Mucosa of stomach (tissue), 1 donor: Measurements from ENCODE around the gene RSPO3.
"Not testable (repeated sequence)": the region's sequence is repeated elsewhere in the genome, so short reads cannot be mapped to it uniquely, and the experiment has no call there.

Experiments
- H3K27me3 ChIP-seq: one replicate; pipeline ENCODE4 v1.7.0; 2013; ENCODE audit warnings: mild to moderate bottlenecking, low read length; ENCODE audit not compliant: control insufficient read depth, insufficient read depth
- H3K36me3 ChIP-seq: one replicate; pipeline ENCODE4 v1.7.0; 2013; ENCODE audit warnings: low read length; ENCODE audit not compliant: control insufficient read depth, insufficient read depth
- H3K4me1 ChIP-seq: one replicate; pipeline ENCODE4 v1.7.0; 2013; ENCODE audit warnings: mild to moderate bottlenecking, low read length; ENCODE audit not compliant: control insufficient read depth, insufficient read depth
- H3K4me3 ChIP-seq: one replicate; pipeline ENCODE4 v1.7.0; 2013; ENCODE audit warnings: low read length
- H3K9ac ChIP-seq: one replicate; pipeline ENCODE4 v1.7.0; 2013; ENCODE audit warnings: mild to moderate bottlenecking, low read length, moderate library complexity
- H3K9me3 ChIP-seq: one replicate; pipeline ENCODE4 v1.7.0; 2013; ENCODE audit warnings: mild to moderate bottlenecking, low read length, moderate library complexity; ENCODE audit not compliant: control insufficient read depth
- donor health status: Pancreatic carcinoma.

Gene RSPO3

DNA sequence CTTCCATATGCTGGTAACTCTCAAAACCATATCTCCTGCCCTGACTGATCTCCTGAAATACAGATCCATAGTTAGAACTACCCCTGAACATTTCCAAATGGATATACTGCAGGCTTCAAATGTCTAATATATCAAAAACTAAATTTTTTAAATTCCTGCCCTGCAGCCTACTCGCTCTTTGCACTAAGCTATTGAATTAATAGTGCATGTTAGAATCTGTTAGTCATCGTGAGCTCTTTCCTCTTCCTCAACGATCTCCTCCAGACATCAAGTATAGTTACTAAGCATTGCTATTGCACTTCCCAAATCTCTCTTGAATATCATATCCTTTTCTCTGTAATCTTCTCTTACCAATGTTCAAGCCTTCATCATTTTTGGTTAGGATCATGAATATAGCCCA is 26.0 kb upstream of the RSPO3 start:
- no peaks in the 10 kb centered on the region for H3K9me3 ChIP-seq

DNA sequence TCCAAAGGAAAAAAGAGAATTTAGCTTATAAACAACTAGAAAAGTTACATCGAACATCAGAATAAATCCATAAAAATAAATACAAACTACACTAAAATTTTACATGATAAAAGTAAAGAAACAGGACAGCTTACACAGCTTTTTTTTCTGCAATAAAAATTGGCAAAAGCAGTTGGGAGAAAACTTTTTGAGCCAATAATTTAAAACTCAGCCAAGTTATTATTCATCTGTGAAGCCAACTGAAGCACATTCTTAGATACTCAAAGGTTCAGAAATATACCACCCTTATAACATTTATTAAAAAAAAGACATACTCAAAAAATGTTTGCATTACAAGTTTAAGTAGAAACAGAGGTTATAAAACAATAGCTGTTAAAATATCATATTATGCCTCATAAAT is 23.7 kb upstream of the RSPO3 start:
- Histone ChIP-seq H3K36me3 (no peaks in the 10 kb centered on the region), H3K27me3 (no peaks in the 10 kb centered on the region), H3K9me3 (no peaks in the 10 kb centered on the region), H3K4me1 (no peaks in the 10 kb centered on the region), H3K4me3 (no peak overlapping the region), H3K9ac (no peak overlapping the region)

More for the DNA sequence above, 26.0 kb upstream of the RSPO3 start:
- Histone ChIP-seq H3K9ac (no peak overlapping the region), H3K27me3 (no peaks in the 10 kb centered on the region), H3K4me3 (no peak overlapping the region), H3K36me3 (no peaks in the 10 kb centered on the region), H3K4me1 (no peaks in the 10 kb centered on the region)

DNA sequence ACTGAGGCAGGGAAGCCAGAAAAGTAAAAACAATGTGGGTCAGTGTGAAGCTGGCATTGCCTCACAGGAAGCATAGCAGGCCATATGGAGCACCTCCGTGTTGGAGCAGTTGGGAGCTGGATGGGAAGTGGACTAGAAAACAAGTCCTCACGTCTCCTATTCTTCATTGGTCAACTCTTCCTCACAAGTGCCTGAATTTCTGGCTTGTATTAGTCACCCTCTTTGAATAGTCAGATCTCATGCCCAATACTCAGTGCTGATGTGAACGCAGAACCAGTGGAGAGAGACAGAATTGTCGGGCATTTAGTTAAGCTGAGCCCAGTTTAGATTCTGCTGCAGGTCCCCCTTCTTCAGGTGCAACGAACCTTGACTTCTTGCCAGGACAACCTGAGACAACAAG is 22.3 kb upstream of the RSPO3 start:
- Histone ChIP-seq H3K4me3 (no peak overlapping the region), H3K27me3 (no peaks in the 10 kb centered on the region), H3K36me3 (no peaks in the 10 kb centered on the region), H3K9ac (no peak overlapping the region), H3K4me1 (no peaks in the 10 kb centered on the region), H3K9me3 (no peaks in the 10 kb centered on the region)

DNA sequence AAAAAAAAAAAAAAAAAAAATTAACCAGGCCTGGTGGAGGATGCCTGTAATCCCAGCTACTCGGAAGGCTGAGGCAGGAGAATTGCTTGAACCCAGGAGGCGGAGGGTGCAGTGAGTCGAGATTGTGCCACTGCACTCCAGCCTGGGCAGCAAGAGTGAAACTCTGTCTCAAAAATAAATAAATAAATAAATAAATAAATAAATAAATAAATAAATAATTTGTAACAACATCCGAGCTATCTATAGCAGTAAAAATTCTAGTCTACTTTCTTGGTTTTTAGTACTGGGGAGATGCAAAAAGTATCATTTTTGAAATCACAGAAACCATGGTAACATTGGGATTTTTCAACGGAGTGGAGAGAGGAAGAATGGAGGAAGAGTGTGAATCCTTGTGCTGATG is 21.0 kb upstream of the RSPO3 start:
- not testable (repeated sequence) for H3K9me3 ChIP-seq, H3K36me3 ChIP-seq, H3K27me3 ChIP-seq, H3K4me1 ChIP-seq, H3K4me3 ChIP-seq, H3K9ac ChIP-seq

DNA sequence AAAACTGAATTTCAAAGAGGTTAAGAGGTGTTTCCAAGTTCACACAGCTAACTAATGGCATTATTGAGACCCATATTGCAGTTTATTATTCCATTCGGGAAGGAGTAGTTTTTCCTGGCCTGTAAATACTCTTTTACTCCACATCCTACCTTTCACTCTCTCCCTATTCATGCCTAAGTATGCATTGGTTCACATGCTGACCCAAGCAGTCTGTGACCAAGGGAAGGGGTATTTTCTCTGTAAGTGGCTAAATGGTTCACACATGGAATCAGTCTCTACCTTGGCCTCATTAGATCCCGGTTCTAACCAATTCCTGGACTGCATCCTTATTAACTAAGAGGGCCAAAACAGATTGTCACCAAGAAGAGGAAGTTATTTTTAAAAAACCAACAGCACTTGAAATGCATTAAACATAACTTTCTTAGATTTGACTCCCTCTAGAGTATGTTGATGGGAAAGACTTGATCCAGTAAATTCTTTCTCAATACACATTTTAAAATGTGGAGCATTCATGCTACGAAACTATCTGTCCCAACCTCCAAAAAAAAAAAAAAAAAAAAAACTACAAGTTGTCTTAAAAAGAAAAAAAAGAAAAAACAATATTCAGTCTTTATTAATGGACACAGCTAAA is 17.8 kb upstream of the RSPO3 start:
- H3K4me1 ChIP-seq = no peaks in the 10 kb centered on the region

DNA sequence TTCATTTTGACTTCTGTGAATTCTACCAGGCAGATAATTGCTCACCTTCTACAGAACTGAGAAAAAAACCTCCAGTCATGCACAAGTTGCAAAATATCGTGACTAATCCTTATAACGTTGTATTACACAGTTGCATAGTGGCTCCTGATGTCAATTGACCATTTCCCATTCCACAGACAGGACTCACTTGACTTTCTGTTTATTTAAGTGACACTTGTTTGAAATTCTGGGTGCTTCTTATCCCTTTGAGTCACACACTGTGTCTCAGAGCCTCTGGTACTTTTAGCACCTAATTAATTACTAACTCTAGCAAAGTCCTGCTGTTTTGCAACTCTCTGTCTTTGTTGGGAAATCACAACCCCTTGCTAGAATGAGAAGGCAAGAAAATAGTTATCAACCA is 16.2 kb upstream of the RSPO3 start:
- Histone ChIP-seq H3K9me3 (no peaks in the 10 kb centered on the region), H3K4me3 (no peak overlapping the region), H3K9ac (no peak overlapping the region), H3K27me3 (no peaks in the 10 kb centered on the region), H3K4me1 (no peaks in the 10 kb centered on the region), H3K36me3 (no peaks in the 10 kb centered on the region)

More for the DNA sequence above, 17.8 kb upstream of the RSPO3 start:
- H3K4me3 ChIP-seq = no peak overlapping the region
- H3K36me3 ChIP-seq = no peaks in the 10 kb centered on the region
- no peak overlapping the region for H3K9ac ChIP-seq
- H3K27me3 ChIP-seq = no peaks in the 10 kb centered on the region
- H3K9me3 ChIP-seq = no peaks in the 10 kb centered on the region

DNA sequence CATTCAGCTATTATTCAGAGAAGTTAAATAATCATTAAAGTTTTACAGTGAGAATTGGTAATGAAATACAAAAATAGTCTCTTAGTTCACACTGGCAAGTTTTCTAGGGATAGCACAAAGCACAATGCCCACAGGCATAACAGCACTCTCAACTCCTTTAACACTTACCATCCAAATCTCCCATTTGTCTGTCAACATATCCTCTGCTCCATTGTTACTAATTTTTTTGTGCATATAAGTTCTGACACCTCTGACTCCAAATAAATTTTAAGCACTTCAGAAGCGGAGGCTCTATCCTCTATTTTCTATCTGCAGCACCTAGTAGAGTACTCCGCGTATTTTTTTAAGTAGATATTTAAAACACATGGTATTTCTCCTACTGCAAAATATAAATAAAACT is 15.6 kb upstream of the RSPO3 start:
- no peaks in the 10 kb centered on the region for H3K36me3 ChIP-seq
- H3K9ac ChIP-seq = no peak overlapping the region
- H3K4me3 ChIP-seq = no peak overlapping the region
- no peaks in the 10 kb centered on the region for H3K9me3 ChIP-seq
- no peaks in the 10 kb centered on the region for H3K4me1 ChIP-seq
- H3K27me3 ChIP-seq = no peaks in the 10 kb centered on the region

DNA sequence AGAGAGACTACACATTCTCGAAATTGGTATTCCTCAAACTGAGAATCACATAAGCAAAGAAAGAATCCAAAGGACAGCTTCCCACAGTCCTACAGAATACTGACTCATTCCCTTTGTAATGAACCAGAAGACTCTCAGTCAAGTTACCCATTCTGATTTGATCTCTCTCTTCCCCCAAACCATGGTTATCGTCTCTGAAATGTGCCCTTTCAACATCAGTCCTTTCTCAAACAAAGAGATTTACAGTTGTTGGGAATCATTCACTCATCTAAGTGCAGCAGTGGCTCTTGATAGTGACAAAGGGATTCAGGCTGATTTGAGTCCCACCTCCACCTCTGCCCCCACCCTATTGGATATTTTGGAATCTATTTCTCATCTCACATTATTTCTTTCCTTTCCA is 15.0 kb upstream of the RSPO3 start:
- Histone ChIP-seq H3K4me1 (no peaks in the 10 kb centered on the region), H3K4me3 (no peak overlapping the region), H3K27me3 (no peaks in the 10 kb centered on the region), H3K9me3 (no peaks in the 10 kb centered on the region), H3K36me3 (no peaks in the 10 kb centered on the region), H3K9ac (no peak overlapping the region)

DNA sequence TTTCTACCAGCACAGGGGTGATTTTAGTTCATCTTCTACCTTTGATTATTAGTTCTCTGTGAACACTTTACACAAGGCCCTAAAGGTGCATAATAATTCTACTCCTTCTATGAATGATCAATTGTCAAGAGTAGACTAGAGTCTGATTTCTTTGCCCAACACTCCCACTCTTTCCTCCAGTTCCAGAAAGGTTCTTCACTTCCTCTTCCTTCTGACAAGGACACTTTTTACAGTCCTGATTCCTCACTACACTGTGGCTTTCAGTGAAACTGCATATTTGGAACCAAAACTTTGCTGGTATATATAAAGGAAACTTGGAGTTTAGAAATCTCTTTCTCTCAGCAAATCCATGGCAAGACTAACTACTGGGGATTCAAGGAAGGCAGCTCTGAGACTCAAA is 10.6 kb upstream of the RSPO3 start:
- Histone ChIP-seq H3K36me3 (no peaks in the 10 kb centered on the region), H3K9ac (no peak overlapping the region), H3K4me3 (no peak overlapping the region), H3K9me3 (no peaks in the 10 kb centered on the region), H3K4me1 (no peaks in the 10 kb centered on the region), H3K27me3 (no peaks in the 10 kb centered on the region)

DNA sequence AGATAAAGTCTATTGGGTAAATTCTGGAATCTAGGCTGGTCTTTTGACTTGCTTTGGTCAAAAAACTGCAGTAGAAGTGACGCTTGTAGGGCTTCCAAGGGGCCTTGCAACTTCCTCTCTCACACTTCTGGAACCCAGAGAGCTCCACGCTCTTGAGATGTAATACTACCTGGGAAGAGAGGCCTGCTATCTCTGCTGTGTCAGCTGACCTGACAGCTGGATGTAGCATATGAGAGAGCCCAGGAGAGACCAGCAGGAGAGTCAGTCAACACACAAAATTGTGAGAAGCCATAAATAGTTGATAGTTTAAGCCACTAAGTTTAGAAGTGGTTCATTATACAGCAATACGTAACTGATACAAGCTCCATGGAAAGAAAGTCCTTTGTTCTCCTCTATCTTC is 7.8 kb upstream of the RSPO3 start:
- Histone ChIP-seq H3K27me3 (no peaks in the 10 kb centered on the region), H3K9me3 (no peaks in the 10 kb centered on the region), H3K4me3 (no peak overlapping the region), H3K36me3 (no peaks in the 10 kb centered on the region), H3K9ac (no peak overlapping the region), H3K4me1 (no peaks in the 10 kb centered on the region)

DNA sequence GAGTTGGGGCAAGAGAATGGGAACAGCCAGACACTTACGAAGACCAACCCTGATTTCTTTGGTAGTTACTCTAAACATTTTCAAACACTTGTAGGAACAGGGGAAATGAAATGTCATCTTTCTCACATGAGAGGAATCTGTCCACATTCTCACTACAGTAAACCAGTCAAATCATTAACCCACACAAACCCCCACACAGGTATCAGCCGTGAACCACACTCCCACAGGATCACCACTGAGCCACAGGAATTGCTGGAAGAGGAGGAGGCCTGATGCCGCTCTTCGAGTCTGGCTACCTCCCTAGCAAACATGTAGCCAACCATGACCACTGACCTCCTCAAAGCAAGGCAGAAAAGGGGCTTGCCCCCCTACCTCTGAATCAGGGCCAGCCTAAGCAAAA is 6.9 kb upstream of the RSPO3 start:
- Histone ChIP-seq H3K4me1 (no peaks in the 10 kb centered on the region), H3K36me3 (no peaks in the 10 kb centered on the region), H3K9ac (no peak overlapping the region), H3K4me3 (no peak overlapping the region), H3K27me3 (peaks cover 2% of the 10 kb centered on the region), H3K9me3 (no peaks in the 10 kb centered on the region)

DNA sequence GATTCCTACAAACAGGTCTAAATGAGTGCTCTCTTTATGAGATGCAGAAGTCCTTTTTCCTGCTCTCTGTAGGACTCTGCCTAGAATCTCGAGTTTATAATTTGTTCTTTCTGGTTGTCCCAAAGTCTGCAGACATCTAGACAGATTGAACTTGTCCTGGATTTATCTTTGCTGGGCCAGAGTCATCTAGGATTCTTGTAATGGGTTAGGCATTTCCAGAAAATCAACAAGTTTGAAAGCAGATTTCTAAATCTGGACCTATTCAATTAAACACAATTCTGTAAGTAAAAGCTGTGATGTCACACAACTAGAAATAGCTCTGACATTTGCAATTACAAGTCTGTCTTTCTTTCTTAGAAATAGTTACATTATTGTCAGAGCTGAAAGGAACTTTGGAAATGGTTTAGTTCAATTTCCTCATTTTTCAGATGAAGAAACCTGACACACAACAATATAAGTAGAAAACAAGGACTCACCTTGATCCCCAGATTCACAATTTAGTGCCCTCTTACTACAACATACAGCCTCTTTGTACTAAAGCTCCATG is 4.2 kb upstream of the RSPO3 start:
- Histone ChIP-seq H3K27me3 (peaks cover 16% of the 10 kb centered on the region), H3K4me1 (no peaks in the 10 kb centered on the region), H3K36me3 (no peaks in the 10 kb centered on the region), H3K4me3 (no peak overlapping the region), H3K9me3 (no peaks in the 10 kb centered on the region), H3K9ac (no peak overlapping the region)
